ENCODE data around the gene ANAPC4.
A peak's percentile ranks its signal among the peaks of the same experiment; 100 is the strongest.
"Not testable (repeated sequence)": the region's sequence is repeated elsewhere in the genome, so short reads cannot be mapped to it uniquely, and the experiment has no call there.

ANAPC4 gene

DNA sequence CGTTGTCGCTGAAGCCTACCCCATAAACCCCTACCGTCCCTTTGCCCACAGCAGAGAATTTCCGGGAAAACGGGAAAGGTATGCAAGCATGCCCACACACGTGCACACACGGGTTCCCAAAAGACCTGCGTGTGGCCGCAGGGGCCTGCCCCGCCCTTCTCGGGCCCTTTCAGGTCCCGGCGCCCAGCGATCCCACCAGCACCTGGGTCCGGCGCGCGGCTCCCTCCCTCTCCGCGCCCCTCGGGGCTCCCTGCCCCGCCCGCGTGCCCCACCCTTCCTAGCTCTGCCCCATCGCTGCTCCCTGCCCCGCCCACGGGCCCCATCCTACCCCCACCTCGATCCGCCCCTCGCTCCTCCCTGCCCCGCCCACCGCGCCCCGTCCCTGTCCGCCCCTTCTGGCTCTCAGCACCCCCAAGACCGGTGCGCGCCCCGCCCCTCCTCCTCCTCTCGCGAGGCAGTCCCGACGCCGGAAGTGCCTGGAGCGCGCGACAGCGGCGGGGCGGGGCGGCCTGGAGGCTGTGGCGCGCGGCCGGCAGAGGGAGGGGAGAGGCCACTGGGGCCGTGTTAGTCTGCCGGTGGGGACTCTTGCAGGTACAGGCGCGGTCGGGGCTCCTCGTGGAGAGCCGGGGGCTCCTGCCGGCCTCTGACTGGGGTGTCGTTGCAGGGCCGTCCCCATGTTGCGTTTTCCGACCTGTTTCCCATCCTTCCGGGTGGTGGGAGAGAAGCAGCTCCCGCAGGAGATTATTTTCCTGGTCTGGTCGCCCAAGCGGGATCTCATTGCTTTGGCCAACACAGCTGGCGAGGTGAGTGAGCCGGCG lies at the start of gene ANAPC4:
TSS of gene ANAPC4 (plus strand) at position 510 of the 818 bp plus-strand sequence. CDS start at position 675, 165 bp downstream.
- Histone ChIP-seq H3K27ac (peak within 1 kb of the TSS; percentile 26; the same call in 1 of the 2 replicates), H2AFZ (ENCODE audit: low read depth) (peak within 1 kb of the TSS; percentile 64), H3K36me3 (ENCODE audit: insufficient read depth) (no peaks in the 10 kb centered on the region), H4K20me1 (ENCODE audit: insufficient read depth) (no peaks in the 10 kb centered on the region), H3K4me2 (peak within 1 kb of the TSS; percentile 73), H3K27me3 (ENCODE audit: insufficient read depth, low read depth) (no peaks in the 10 kb centered on the region), H3K4me1 (ENCODE audit: low read depth, poor library complexity, severe bottlenecking) (no peaks in the 10 kb centered on the region), H3K79me2 (ENCODE audit: insufficient read depth, low read depth) (peaks cover 12% of the 10 kb centered on the region; the same call in 1 of the 2 replicates), H3K4me3 (IDR thresholded peaks at IDR 0.05; ENCODE audit: insufficient read depth, low read depth, low read length) (no peak within 1 kb of the TSS), H3K9ac (peak within 1 kb of the TSS; percentile 61; the same call in 1 of the 2 replicates)
- no peak for TF ChIP-seq CTCF (conservative IDR thresholded peaks at IDR 0.05; ENCODE audit: low read depth, low read length)

DNA sequence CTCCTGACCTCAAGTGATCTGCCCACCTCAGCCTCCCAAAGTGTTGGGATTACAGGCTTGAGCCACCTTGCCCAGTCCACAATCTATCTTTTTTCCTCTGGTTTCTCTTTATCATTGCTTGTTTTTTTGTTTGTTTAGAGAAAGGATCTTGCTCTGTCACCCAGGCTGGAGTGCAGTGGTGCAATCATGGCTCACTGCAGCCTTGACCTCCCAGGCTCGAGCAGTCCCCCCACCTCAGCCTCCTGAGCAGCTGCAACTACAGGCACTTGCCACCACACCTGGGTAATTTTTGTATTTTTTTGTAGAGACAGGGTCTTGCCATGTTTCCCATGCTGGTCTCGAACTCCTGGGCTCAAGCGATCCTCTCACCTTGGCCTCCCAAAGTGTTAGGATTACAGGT lies 48.6 kb upstream of the ANAPC4 start:
- not testable (repeated sequence) for H3K9ac ChIP-seq; H2AFZ ChIP-seq (ENCODE audit: low read depth); H3K27ac ChIP-seq

GRCh38 chr4:25330335-25330734 lies 46.7 kb upstream of the ANAPC4 start:
- H3K79me2 ChIP-seq (ENCODE audit: insufficient read depth, low read depth) = no peaks in the 10 kb centered on the region
- peak overlapping the region; percentile 42; the same call in 1 of the 2 replicates for H3K27ac ChIP-seq
- H3K4me3 ChIP-seq (IDR thresholded peaks at IDR 0.05; ENCODE audit: insufficient read depth, low read depth, low read length) = no peak overlapping the region
- no peaks in the 10 kb centered on the region for H4K20me1 ChIP-seq (ENCODE audit: insufficient read depth)
- H2AFZ ChIP-seq (ENCODE audit: low read depth) = no peak overlapping the region
- H3K4me2 ChIP-seq = peak overlapping the region; percentile 10; the same call in 1 of the 2 replicates
- H3K4me1 ChIP-seq (ENCODE audit: low read depth, poor library complexity, severe bottlenecking) = peaks cover 15% of the 10 kb centered on the region
- H3K36me3 ChIP-seq (ENCODE audit: insufficient read depth) = no peaks in the 10 kb centered on the region
- no peak overlapping the region; the same call in 1 of the 2 replicates for H3K9ac ChIP-seq
- H3K27me3 ChIP-seq (ENCODE audit: insufficient read depth, low read depth) = no peaks in the 10 kb centered on the region
- no peak for TF ChIP-seq CTCF (conservative IDR thresholded peaks at IDR 0.05; ENCODE audit: low read depth, low read length)

More for the DNA sequence above, 48.6 kb upstream of the ANAPC4 start:
- not testable (repeated sequence) for H4K20me1 ChIP-seq (ENCODE audit: insufficient read depth); H3K79me2 ChIP-seq (ENCODE audit: insufficient read depth, low read depth); H3K4me3 ChIP-seq (IDR thresholded peaks at IDR 0.05; ENCODE audit: insufficient read depth, low read depth, low read length); H3K4me2 ChIP-seq; H3K36me3 ChIP-seq (ENCODE audit: insufficient read depth); H3K27me3 ChIP-seq (ENCODE audit: insufficient read depth, low read depth)
- peaks cover 15% of the 10 kb centered on the region for H3K4me1 ChIP-seq (ENCODE audit: low read depth, poor library complexity, severe bottlenecking)

DNA sequence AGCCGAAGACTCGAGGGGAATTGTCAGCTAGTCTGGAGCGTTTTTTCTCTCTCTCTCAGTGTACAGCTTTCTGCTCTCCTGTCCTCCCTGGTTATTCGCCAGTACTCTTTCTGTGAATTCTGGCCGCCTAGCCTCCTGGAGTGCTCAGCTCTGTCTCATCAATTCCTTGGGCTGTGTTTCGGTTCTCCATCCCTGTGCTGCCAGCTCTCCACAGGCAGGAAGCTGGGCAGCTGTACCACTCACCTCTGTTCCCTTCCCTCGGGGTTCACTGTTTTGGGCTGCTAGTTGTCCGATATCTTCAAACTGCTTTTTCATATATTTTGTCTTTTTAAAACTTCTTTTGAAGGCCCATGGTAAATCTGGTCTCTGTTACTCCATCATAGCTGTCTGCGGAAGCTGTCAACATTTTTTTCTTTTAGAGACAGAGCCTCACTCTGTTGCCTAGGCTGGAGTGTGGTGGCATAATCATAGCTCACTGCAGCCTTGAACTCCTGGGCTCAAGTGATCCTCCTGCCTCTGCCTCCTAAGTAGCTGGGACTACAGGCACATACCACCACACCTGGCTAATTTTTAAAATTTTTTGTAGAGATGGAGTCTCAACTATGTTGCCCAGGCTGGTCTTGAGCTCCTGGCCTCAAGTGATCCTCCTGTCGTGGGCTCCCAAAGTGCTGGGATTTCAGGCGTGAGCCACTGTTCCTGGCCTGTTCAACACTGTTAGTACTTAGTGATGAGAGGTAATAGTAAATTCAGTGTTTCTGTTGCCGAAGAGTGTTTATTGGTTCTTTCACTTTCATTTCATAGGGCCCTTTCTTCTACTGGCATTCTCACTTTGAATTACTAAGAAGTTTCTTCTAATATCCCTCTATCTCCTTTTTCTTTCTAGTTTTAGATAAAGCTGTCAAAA lies 45.9 kb upstream of the ANAPC4 start:
- Histone ChIP-seq H3K4me3 (IDR thresholded peaks at IDR 0.05; ENCODE audit: insufficient read depth, low read depth, low read length) (no peak overlapping the region), H3K27ac (peak overlapping the region; percentile 42; the same call in 1 of the 2 replicates), H3K9ac (no peak overlapping the region; the same call in 1 of the 2 replicates), H3K4me1 (ENCODE audit: low read depth, poor library complexity, severe bottlenecking) (peaks cover 15% of the 10 kb centered on the region), H3K36me3 (ENCODE audit: insufficient read depth) (no peaks in the 10 kb centered on the region), H3K27me3 (ENCODE audit: insufficient read depth, low read depth) (no peaks in the 10 kb centered on the region), H3K79me2 (ENCODE audit: insufficient read depth, low read depth) (no peaks in the 10 kb centered on the region), H2AFZ (ENCODE audit: low read depth) (no peak overlapping the region), H4K20me1 (ENCODE audit: insufficient read depth) (no peaks in the 10 kb centered on the region), H3K4me2 (peak overlapping the region; percentile 79)
- no peak for TF ChIP-seq CTCF (conservative IDR thresholded peaks at IDR 0.05; ENCODE audit: low read depth, low read length)

Measured in KMS-11 (cell line).